MM.1S (cell line): ENCODE results near the gene FAF1.

ENCODE experiments used
- CTCF ChIP-seq: fragments of 300-600 bp; sonication (generic); IDR thresholded peaks from 2 replicates; pipeline ENCODE4 v1.5.1; 2016; ENCODE audit warnings: antibody characterized with exemption, low read length, mixed read lengths
- EZH2phosphoT487 ChIP-seq: fragments of 300-600 bp; sonication (generic); IDR thresholded peaks from 2 replicates; pipeline ENCODE4 v1.6.1; 2018; ENCODE audit warnings: antibody characterized with exemption, low read length

- TF ChIP-seq CTCF (no peak), EZH2phosphoT487 (no peak)
Measured at GRCh38 chr1:50934838-50935237, 25.2 kb downstream of the FAF1 start.
